SK-N-SH (cell line): ENCODE results near the gene LDB2. TPM values are rescaled to one million over a fixed set of nuclear protein-coding genes. Genes with fewer than 3 reads are reported as not detected.

Experiments used
- CTCF ChIA-PET: fragments of 300-600, 350-600 bp; formaldehyde crosslinking; extraction: SDS; loops from one replicate; lab custom pipeline; 2021; lab: Yijun Ruan, JAX
- POLR2A ChIA-PET: fragments of 350-600 bp; sonication (Branson Sonifier 250); formaldehyde crosslinking; extraction: SDS; loops from one replicate; lab custom pipeline; 2020; ENCODE audit warnings: antibody characterized with exemption, inconsistent platforms; lab: Yijun Ruan, JAX
- DNase-seq: peaks from one replicate; pipeline ENCODE4 v3.0.0; 2012
- H2AFZ ChIP-seq: fragments of 200-600 bp; sonication (generic); 2 replicates; pipeline ENCODE4 v1.8.1; 2016; ENCODE audit warnings: antibody characterized with exemption, mild to moderate bottlenecking, low read depth
- H3F3A ChIP-seq: fragments of 200-600 bp; sonication (generic); replicated peaks from 2 replicates; pipeline ENCODE3; 2016; ENCODE audit warnings: antibody characterized with exemption, mild to moderate bottlenecking; ENCODE audit not compliant: insufficient read depth
- H3K27ac ChIP-seq, 2 experiments: fragments of 200-500 bp in 1 of 2; fragments of 200-600 bp in 1 of 2; sonication (Bioruptor generic) in 1 of 2; sonication (generic), shearing (Covaris generic) in 1 of 2; 2 replicates each; pipeline versions ENCODE4 v1.5.1 to v1.6.1; 2014 to 2016; ENCODE audit warnings: low read depth in 2 of 2, inconsistent platforms in 1 of 2, low read length in 1 of 2, mild to moderate bottlenecking in 1 of 2, mixed read lengths in 1 of 2
- H3K27me3 ChIP-seq: fragments of 200-600 bp; sonication (generic), shearing (Covaris generic); 2 replicates; pipeline ENCODE4 v1.6.1; 2016; ENCODE audit warnings: mixed run types; ENCODE audit not compliant: insufficient read depth
- H3K36me3 ChIP-seq, 2 experiments: fragments of 200-500 bp in 1 of 2; fragments of 200-600 bp in 1 of 2; sonication (Bioruptor generic) in 1 of 2; sonication (generic) in 1 of 2; replicated peaks in 1 of 2; 2 replicates each; pipeline versions ENCODE3 to v1.5.1; 2014 to 2016; ENCODE audit warnings: low read length in 1 of 2, mild to moderate bottlenecking in 1 of 2; ENCODE audit not compliant: insufficient read depth in 2 of 2, control insufficient read depth in 1 of 2
- H3K4me1 ChIP-seq, 2 experiments: fragments of 200-500 bp in 1 of 2; fragments of 200-600 bp in 1 of 2; sonication (Bioruptor generic) in 1 of 2; sonication (generic), shearing (Covaris generic) in 1 of 2; 2 replicates each; pipeline versions ENCODE4 v1.5.1 to v1.6.1; 2014 to 2016; ENCODE audit warnings: low read depth in 1 of 2, low read length in 1 of 2, mixed run types in 1 of 2; ENCODE audit not compliant: insufficient read depth in 2 of 2, control insufficient read depth in 1 of 2
- H3K4me2 ChIP-seq: fragments of 200-600 bp; sonication (generic), shearing (Covaris generic); 2 replicates; pipeline ENCODE4 v1.6.1; 2017; ENCODE audit warnings: mixed run types
- H3K4me3 ChIP-seq, 2 experiments: fragments of 200-500 bp in 1 of 2; fragments of 200-600 bp in 1 of 2; sonication (Bioruptor generic) in 1 of 2; sonication (generic), shearing (Covaris generic) in 1 of 2; 2 replicates each; pipeline versions ENCODE4 v1.5.1 to v1.8.1; 2014 to 2016; ENCODE audit warnings: low read depth in 2 of 2, inconsistent platforms in 1 of 2, low read length in 1 of 2, mild to moderate bottlenecking in 1 of 2, mixed read lengths in 1 of 2, moderate library complexity in 1 of 2
- H3K79me2 ChIP-seq: fragments of 200-600 bp; sonication (generic); 2 replicates; pipeline ENCODE4 v1.8.1; 2017; ENCODE audit warnings: mild to moderate bottlenecking; ENCODE audit not compliant: insufficient read depth
- H3K9ac ChIP-seq: fragments of 200-600 bp; sonication (generic); 2 replicates; pipeline ENCODE4 v1.6.1; 2017; ENCODE audit warnings: mixed run types
- H3K9me2 ChIP-seq: fragments of 200-600 bp; sonication (generic); 2 replicates; pipeline ENCODE4 v1.6.1; 2017; ENCODE audit warnings: mixed run types
- H3K9me3 ChIP-seq: fragments of 200-600 bp; sonication (generic); 2 replicates; pipeline ENCODE4 v1.6.1; 2017; ENCODE audit warnings: mixed run types, mild to moderate bottlenecking, moderate library complexity
- H4K20me1 ChIP-seq: fragments of 200-600 bp; sonication (generic); 2 replicates; pipeline ENCODE4 v1.6.1; 2017; ENCODE audit warnings: mild to moderate bottlenecking, mixed run types; ENCODE audit not compliant: insufficient read depth
- ELF1 ChIP-seq: IDR thresholded peaks from 2 replicates; pipeline ENCODE4 v1.4.0; 2012
- EP300 ChIP-seq, 2 experiments: IDR thresholded peaks; 2 replicates each; pipeline versions ENCODE4 v1.4.0 to v1.6.1; 2012; ENCODE audit warnings: borderline replicate concordance in 1 of 2, low read depth in 1 of 2, low read length in 1 of 2
- EZH2phosphoT487 ChIP-seq: fragments of 200-600 bp; sonication (generic); IDR thresholded peaks from 2 replicates; pipeline ENCODE4 v1.6.1; 2017; ENCODE audit warnings: low read depth, mixed run types, mild to moderate bottlenecking, antibody characterized with exemption, moderate library complexity, borderline replicate concordance
- FOSL2 ChIP-seq: IDR thresholded peaks from 2 replicates; pipeline ENCODE4 v1.4.0; 2012; ENCODE audit warnings: low read depth, mild to moderate bottlenecking, moderate library complexity, borderline replicate concordance
- FOXJ3 ChIP-seq: sonication (generic); formaldehyde crosslinking; IDR thresholded peaks from 2 replicates; pipeline ENCODE4 v1.5.1; 2020; ENCODE audit warnings: mild to moderate bottlenecking, missing genetic modification reagents
- FOXM1 ChIP-seq: IDR thresholded peaks from 2 replicates; pipeline ENCODE4 v1.4.0; 2012; ENCODE audit warnings: low read depth, mild to moderate bottlenecking
- GABPA ChIP-seq: IDR thresholded peaks from 2 replicates; pipeline ENCODE4 v1.4.0; 2012; ENCODE audit warnings: low read depth, mild to moderate bottlenecking
- GATA2 ChIP-seq: sonication (generic); formaldehyde crosslinking; IDR thresholded peaks from 2 replicates; pipeline ENCODE4 v1.5.0; 2020; ENCODE audit warnings: mild to moderate bottlenecking, missing genetic modification reagents
- JUND ChIP-seq: IDR thresholded peaks from 2 replicates; pipeline ENCODE4 v1.4.0; 2012
- MEF2A ChIP-seq: IDR thresholded peaks from 2 replicates; pipeline ENCODE4 v1.4.0; 2012; ENCODE audit warnings: low read depth, borderline replicate concordance
- NRF1 ChIP-seq: IDR thresholded peaks from 2 replicates; pipeline ENCODE4 v1.6.1; 2012; ENCODE audit warnings: low read depth, mild to moderate bottlenecking, low read length
- POLR2AphosphoS5 ChIP-seq: IDR thresholded peaks from 2 replicates; pipeline ENCODE4 v1.6.1; 2012; ENCODE audit warnings: low read depth, low read length
- RAD21 ChIP-seq: IDR thresholded peaks from 2 replicates; pipeline ENCODE4 v1.6.1; 2012; ENCODE audit warnings: mild to moderate bottlenecking, low read length
- RCOR1 ChIP-seq: fragments of 150-350 bp; IDR thresholded peaks from 2 replicates; pipeline ENCODE4 v1.6.1; 2017; ENCODE audit warnings: antibody characterized with exemption, low read length
- RFX5 ChIP-seq: IDR thresholded peaks from 2 replicates; pipeline ENCODE4 v1.6.1; 2012; ENCODE audit warnings: mild to moderate bottlenecking, improper control_type of control experiment, low read length
- RXRA ChIP-seq: IDR thresholded peaks from 2 replicates; pipeline ENCODE4 v1.4.0; 2012; ENCODE audit warnings: low read depth, mild to moderate bottlenecking, borderline replicate concordance
- SMC3 ChIP-seq: IDR thresholded peaks from 2 replicates; pipeline ENCODE4 v1.6.1; 2012; ENCODE audit warnings: low read depth, low read length, improper control_type of control experiment
- TCF12 ChIP-seq: IDR thresholded peaks from 2 replicates; pipeline ENCODE4 v1.4.0; 2012
- TEAD4 ChIP-seq: IDR thresholded peaks from 2 replicates; pipeline ENCODE4 v1.4.0; 2012; ENCODE audit warnings: mild to moderate bottlenecking, borderline replicate concordance; ENCODE audit not compliant: insufficient read depth
- WGBS: methylation state at CpG from one replicate; pipeline ENCODE4 v1.1.6; 2017; ENCODE audit warnings: low lambda C conversion rate; 5-methylcytosine and 5-hydroxymethylcytosine counted together
- polyA plus RNA-seq, 3 experiments: library from polyadenylated mRNA; depleted of rRNA; stranded (reverse); fragments of >200 nt; gene quantifications; 2 replicates each; pipeline ENCODE4 v1.2.3, GENCODE V29; 2012
- TF ChIP-seq, protein P1 (sequence below): IDR thresholded peaks from 2 replicates; pipeline ENCODE4 v1.4.0; 2012; ENCODE audit warnings: low read depth
- TF ChIP-seq, protein P2 (sequence below): IDR thresholded peaks from 2 replicates; pipeline ENCODE4 v1.4.0; 2012; ENCODE audit warnings: low read depth, borderline replicate concordance
- TF ChIP-seq, protein P3 (sequence below): fragments of 150-350 bp; IDR thresholded peaks from 2 replicates; pipeline ENCODE4 v1.6.1; 2016; ENCODE audit warnings: mild to moderate bottlenecking, low read depth, low read length
- TF ChIP-seq, protein P4 (sequence below): fragments of 200-600 bp; sonication (generic); IDR thresholded peaks from 2 replicates; pipeline ENCODE4 v1.6.1; 2017; ENCODE audit warnings: antibody characterized with exemption, mild to moderate bottlenecking, moderate library complexity

The LDB2 gene
- polyA plus RNA-seq, 1 of the 3 experiments (the other 2 are of a cell fraction) = 11.0 TPM

DNA sequence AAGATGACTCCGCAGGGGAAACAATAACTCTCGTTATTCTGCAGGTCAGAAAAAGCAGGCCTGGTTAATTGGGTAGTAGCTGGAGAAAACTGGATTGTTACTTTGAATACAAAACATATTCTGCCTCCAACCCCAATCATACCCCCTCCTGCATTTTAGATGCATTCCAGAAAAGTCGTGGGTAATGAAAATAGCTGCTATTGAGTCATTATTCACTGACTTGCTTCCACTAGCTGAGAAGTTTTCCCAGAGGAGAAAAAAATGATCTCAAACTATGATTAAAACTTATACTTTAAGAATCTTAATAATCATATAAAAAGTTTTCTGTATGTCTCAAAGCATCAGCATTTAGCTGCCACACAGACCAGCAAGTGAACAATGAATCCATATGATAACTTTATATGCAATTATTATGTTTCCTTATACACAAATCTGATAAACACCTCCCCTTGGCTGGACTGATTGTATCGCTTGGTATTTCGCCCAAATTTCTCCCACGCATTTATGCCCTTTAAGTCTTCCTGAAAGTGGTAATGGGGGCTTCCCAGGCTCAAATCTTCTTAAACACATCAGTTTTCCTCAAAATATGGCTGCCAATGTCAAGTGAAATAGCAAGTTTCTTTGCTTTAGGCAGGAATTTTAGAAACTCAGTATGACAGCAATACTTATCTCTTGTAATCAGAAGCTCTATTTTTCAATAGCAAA is 181.0 kb downstream of the LDB2 start:
- Histone ChIP-seq H2AFZ (no peak overlapping the region), H3K4me1 (peaks cover 0 to 10% of the 10 kb centered on the region in 2 experiments; a peak in 1 of 4 replicates), H3K9me3 (no peaks in the 10 kb centered on the region), H4K20me1 (no peaks in the 10 kb centered on the region), H3K4me3 (no peak overlapping the region), H3K9ac (no peak overlapping the region; the same call in 1 of the 2 replicates), H3K36me3 (peaks cover 0 to 6% of the 10 kb centered on the region in 2 experiments), H3F3A (peaks cover 14% of the 10 kb centered on the region), H3K4me2 (peak overlapping the region; percentile 31; the same call in 1 of the 2 replicates), H3K27me3 (no peaks in the 10 kb centered on the region), H3K79me2 (no peaks in the 10 kb centered on the region; the same call in none of the 2 replicates), H3K9me2 (no peaks in the 10 kb centered on the region), H3K27ac (peak overlapping the region in 1 of 2 experiments; percentile 66; a peak in 2 of 4 replicates)
- ChIA-PET CTCF (interaction anchor here (0.7 kb wide), 1 partner anchor 12 kb away, joined by 3 read pairs; no protein-coding TSS in a partner anchor), POLR2A (no interaction called here)
- TF ChIP-seq FOXJ3 (CRISPR knock-in tag) = no peak
- TF ChIP-seq FOSL2 = no peak
- TF ChIP-seq EZH2phosphoT487 = no peak
- no peak for TF ChIP-seq RXRA
- TF ChIP-seq ELF1 = no peak
- TF ChIP-seq FOXM1 = no peak
- TF ChIP-seq, protein P1, sequence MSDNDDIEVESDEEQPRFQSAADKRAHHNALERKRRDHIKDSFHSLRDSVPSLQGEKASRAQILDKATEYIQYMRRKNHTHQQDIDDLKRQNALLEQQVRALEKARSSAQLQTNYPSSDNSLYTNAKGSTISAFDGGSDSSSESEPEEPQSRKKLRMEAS = no peak
- TF ChIP-seq, protein P2, sequence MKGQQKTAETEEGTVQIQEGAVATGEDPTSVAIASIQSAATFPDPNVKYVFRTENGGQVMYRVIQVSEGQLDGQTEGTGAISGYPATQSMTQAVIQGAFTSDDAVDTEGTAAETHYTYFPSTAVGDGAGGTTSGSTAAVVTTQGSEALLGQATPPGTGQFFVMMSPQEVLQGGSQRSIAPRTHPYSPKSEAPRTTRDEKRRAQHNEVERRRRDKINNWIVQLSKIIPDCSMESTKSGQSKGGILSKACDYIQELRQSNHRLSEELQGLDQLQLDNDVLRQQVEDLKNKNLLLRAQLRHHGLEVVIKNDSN = no peak
- no peak for TF ChIP-seq TEAD4
- no peak for TF ChIP-seq SMC3
- no peak for TF ChIP-seq TCF12
- TF ChIP-seq, protein P3, sequence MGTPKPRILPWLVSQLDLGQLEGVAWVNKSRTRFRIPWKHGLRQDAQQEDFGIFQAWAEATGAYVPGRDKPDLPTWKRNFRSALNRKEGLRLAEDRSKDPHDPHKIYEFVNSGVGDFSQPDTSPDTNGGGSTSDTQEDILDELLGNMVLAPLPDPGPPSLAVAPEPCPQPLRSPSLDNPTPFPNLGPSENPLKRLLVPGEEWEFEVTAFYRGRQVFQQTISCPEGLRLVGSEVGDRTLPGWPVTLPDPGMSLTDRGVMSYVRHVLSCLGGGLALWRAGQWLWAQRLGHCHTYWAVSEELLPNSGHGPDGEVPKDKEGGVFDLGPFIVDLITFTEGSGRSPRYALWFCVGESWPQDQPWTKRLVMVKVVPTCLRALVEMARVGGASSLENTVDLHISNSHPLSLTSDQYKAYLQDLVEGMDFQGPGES = no peak
- no peak for DNase-seq
- WGBS = 58% methylated on average over 6 of the region's 6 CpGs

GRCh38 chr4:16715482-16715881 is 183.0 kb downstream of the LDB2 start:
- WGBS = 62% methylated on average over 2 of the region's 2 CpGs
- DNase-seq = no peak
- TF ChIP-seq NRF1 (no peak), RFX5 (no peak), FOXJ3 (CRISPR knock-in tag) (no peak), GATA2 (no peak), RAD21 (no peak), TEAD4 (no peak), RCOR1 (no peak), GABPA (no peak), RXRA (no peak), JUND (no peak), FOXM1 (no peak), ELF1 (no peak), TCF12 (no peak), MEF2A (no peak), POLR2AphosphoS5 (no peak), EP300 (IDR thresholded peaks at IDR 0.05; ENCODE audit: borderline replicate concordance in 1 of 2, low read depth in 1 of 2, low read length in 1 of 2) (no peak)
- TF ChIP-seq, protein P4, sequence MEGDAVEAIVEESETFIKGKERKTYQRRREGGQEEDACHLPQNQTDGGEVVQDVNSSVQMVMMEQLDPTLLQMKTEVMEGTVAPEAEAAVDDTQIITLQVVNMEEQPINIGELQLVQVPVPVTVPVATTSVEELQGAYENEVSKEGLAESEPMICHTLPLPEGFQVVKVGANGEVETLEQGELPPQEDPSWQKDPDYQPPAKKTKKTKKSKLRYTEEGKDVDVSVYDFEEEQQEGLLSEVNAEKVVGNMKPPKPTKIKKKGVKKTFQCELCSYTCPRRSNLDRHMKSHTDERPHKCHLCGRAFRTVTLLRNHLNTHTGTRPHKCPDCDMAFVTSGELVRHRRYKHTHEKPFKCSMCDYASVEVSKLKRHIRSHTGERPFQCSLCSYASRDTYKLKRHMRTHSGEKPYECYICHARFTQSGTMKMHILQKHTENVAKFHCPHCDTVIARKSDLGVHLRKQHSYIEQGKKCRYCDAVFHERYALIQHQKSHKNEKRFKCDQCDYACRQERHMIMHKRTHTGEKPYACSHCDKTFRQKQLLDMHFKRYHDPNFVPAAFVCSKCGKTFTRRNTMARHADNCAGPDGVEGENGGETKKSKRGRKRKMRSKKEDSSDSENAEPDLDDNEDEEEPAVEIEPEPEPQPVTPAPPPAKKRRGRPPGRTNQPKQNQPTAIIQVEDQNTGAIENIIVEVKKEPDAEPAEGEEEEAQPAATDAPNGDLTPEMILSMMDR = no peak

More at GRCh38 chr4:16715482-16715881, 183.0 kb downstream of the LDB2 start:
- Histone ChIP-seq H3K27ac (no peak overlapping the region), H3K36me3 (peaks cover 0 to 6% of the 10 kb centered on the region in 2 experiments), H2AFZ (no peak overlapping the region), H3K79me2 (no peaks in the 10 kb centered on the region; the same call in none of the 2 replicates), H3K27me3 (no peaks in the 10 kb centered on the region), H3K9me2 (no peaks in the 10 kb centered on the region), H3K9ac (no peak overlapping the region), H3K4me2 (no peak overlapping the region), H3K4me3 (no peak overlapping the region), H3F3A (no peaks in the 10 kb centered on the region), H4K20me1 (no peaks in the 10 kb centered on the region), H3K4me1 (peaks cover 0 to 6% of the 10 kb centered on the region in 2 experiments; a peak in 1 of 4 replicates), H3K9me3 (no peaks in the 10 kb centered on the region)
- CTCF ChIA-PET = interaction anchor here (1.0 kb wide), 1 partner anchor 558 kb away, joined by 3 read pairs; no protein-coding TSS in a partner anchor
- POLR2A ChIA-PET = no interaction called here
